ENCODE measurements around the gene PAIP2B.

Gene PAIP2B

DNA sequence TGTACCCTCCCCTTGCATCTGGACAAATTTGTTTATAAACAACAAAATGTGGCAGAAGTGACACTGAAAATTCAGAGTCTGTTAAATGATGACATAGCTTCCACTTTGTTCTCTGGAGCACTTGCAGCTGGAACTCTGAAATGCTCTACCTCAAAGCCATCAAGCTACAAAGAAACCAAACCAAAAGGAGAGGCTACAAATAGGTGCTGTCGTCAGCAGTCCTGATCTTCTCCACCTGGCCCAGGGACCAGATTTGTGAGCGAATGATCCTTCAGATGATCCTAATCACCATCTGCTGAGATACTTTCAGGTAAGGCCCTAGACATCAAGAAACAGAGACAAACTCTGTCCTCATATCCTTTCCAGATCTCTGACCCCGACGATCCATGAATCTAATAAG is 27.9 kb upstream of the PAIP2B start:
- Histone ChIP-seq H2AFZ (ENCODE audit: low read length) (no peak overlapping the region), H4K20me1 (ENCODE audit: insufficient read depth, low read length, poor library complexity, severe bottlenecking) (no peaks in the 10 kb centered on the region), H3K36me3 (ENCODE audit: insufficient read depth, low read length) (no peaks in the 10 kb centered on the region), H3K4me3 (ENCODE audit: low read length, poor library complexity, severe bottlenecking) (no peak overlapping the region), H3K9me3 (ENCODE audit: insufficient read depth, low read depth, low read length) (no peaks in the 10 kb centered on the region), H3K4me2 (ENCODE audit: low read depth, low read length, poor library complexity, severe bottlenecking) (no peak overlapping the region), H3K4me1 (ENCODE audit: insufficient read depth, low read length, poor library complexity, severe bottlenecking) (no peaks in the 10 kb centered on the region), H3F3A (ENCODE audit: low read depth) (no peaks in the 10 kb centered on the region), H3K9ac (ENCODE audit: low read depth, low read length, poor library complexity, severe bottlenecking) (no peak overlapping the region), H3K79me2 (ENCODE audit: insufficient read depth, low read length) (no peaks in the 10 kb centered on the region), H3K9me2 (replicated peaks; ENCODE audit: low read depth, low read length) (no peaks in the 10 kb centered on the region), H3K27me3 (ENCODE audit: insufficient read depth, low read length, poor library complexity, severe bottlenecking) (no peaks in the 10 kb centered on the region)
- no peak for TF ChIP-seq EZH2phosphoT487 (IDR thresholded peaks at IDR 0.05; ENCODE audit: borderline replicate concordance)
- TF ChIP-seq CTCF (conservative IDR thresholded peaks at IDR 0.05; ENCODE audit: low read length): no peak

DNA sequence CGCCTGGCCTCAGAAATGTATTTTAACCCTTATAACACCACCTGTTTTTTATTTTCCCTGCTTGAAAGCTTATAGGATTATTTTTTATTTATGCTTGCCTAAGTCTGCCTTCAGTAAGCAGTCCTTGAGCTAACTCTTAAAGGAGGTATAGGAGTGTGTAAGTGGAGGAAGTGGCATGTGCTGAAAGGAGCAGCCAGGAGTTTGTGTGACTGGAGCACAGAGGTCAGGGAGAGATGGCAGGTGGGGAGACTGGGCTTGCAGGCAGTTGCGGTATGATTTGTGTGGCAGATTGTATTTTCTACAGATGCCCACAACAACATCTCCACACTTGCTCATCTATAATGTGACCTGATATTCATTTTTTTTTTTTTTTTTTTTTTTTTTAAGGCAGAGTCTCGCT is 27.2 kb upstream of the PAIP2B start:
- no peaks in the 10 kb centered on the region for H3F3A ChIP-seq (ENCODE audit: low read depth)
- no peak overlapping the region for H2AFZ ChIP-seq (ENCODE audit: low read length)
- no peaks in the 10 kb centered on the region for H4K20me1 ChIP-seq (ENCODE audit: insufficient read depth, low read length, poor library complexity, severe bottlenecking)
- no peak overlapping the region for H3K4me2 ChIP-seq (ENCODE audit: low read depth, low read length, poor library complexity, severe bottlenecking)
- H3K79me2 ChIP-seq (ENCODE audit: insufficient read depth, low read length): no peaks in the 10 kb centered on the region
- no peaks in the 10 kb centered on the region for H3K9me2 ChIP-seq (replicated peaks; ENCODE audit: low read depth, low read length)
- no peaks in the 10 kb centered on the region for H3K9me3 ChIP-seq (ENCODE audit: insufficient read depth, low read depth, low read length)
- H3K9ac ChIP-seq (ENCODE audit: low read depth, low read length, poor library complexity, severe bottlenecking): no peak overlapping the region
- no peaks in the 10 kb centered on the region for H3K36me3 ChIP-seq (ENCODE audit: insufficient read depth, low read length)
- no peak overlapping the region for H3K4me3 ChIP-seq (ENCODE audit: low read length, poor library complexity, severe bottlenecking)
- H3K27me3 ChIP-seq (ENCODE audit: insufficient read depth, low read length, poor library complexity, severe bottlenecking): no peaks in the 10 kb centered on the region
- TF ChIP-seq EZH2phosphoT487 (IDR thresholded peaks at IDR 0.05; ENCODE audit: borderline replicate concordance): no peak
- TF ChIP-seq CTCF (conservative IDR thresholded peaks at IDR 0.05; ENCODE audit: low read length): no peak
- no peaks in the 10 kb centered on the region for H3K4me1 ChIP-seq (ENCODE audit: insufficient read depth, low read length, poor library complexity, severe bottlenecking)

DNA sequence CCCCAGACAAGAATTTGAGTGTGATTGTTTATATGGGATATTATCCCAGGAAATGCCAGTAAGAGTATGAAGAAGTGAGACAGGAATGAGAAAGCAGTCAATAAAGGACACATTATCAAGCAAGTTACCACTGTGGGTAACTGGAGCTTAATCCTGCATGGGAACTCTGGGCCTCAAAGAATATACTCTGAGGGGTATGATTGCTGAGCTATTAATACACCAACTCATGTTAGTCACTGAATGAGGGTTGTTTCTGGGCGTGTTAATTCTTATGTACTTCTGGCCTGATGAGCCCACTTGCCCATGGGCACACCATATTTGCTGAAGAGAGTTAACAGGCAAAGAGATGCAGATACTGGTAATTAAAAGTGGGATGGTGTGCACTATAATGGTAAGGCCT is 26.6 kb upstream of the PAIP2B start:
- Histone ChIP-seq H3F3A (ENCODE audit: low read depth) (no peaks in the 10 kb centered on the region), H3K9me2 (replicated peaks; ENCODE audit: low read depth, low read length) (no peaks in the 10 kb centered on the region), H3K79me2 (ENCODE audit: insufficient read depth, low read length) (no peaks in the 10 kb centered on the region), H3K4me1 (ENCODE audit: insufficient read depth, low read length, poor library complexity, severe bottlenecking) (no peaks in the 10 kb centered on the region), H3K9me3 (ENCODE audit: insufficient read depth, low read depth, low read length) (no peaks in the 10 kb centered on the region), H3K9ac (ENCODE audit: low read depth, low read length, poor library complexity, severe bottlenecking) (no peak overlapping the region), H3K27me3 (ENCODE audit: insufficient read depth, low read length, poor library complexity, severe bottlenecking) (no peaks in the 10 kb centered on the region), H3K36me3 (ENCODE audit: insufficient read depth, low read length) (no peaks in the 10 kb centered on the region), H2AFZ (ENCODE audit: low read length) (no peak overlapping the region), H3K4me2 (ENCODE audit: low read depth, low read length, poor library complexity, severe bottlenecking) (no peak overlapping the region), H3K4me3 (ENCODE audit: low read length, poor library complexity, severe bottlenecking) (no peak overlapping the region), H4K20me1 (ENCODE audit: insufficient read depth, low read length, poor library complexity, severe bottlenecking) (no peaks in the 10 kb centered on the region)
- TF ChIP-seq EZH2phosphoT487 (IDR thresholded peaks at IDR 0.05; ENCODE audit: borderline replicate concordance) (no peak), CTCF (conservative IDR thresholded peaks at IDR 0.05; ENCODE audit: low read length) (no peak)
